Tibial artery (tissue), 4 donors: ENCODE data around the gene NUDT14.

Experiments used
- DNase-seq, 2 donors: peaks; one replicate each; pipeline ENCODE4 v3.0.0-alpha.2; 2019
- H3K27ac ChIP-seq, 2 donors: fragments of 200-600 bp; sonication (generic) in 1 of 2; 1 replicate in 1 of 2; 2 replicates in 1 of 2; pipeline ENCODE4 v1.5.1; 2018 to 2019; ENCODE audit warnings: mild to moderate bottlenecking in 1 of 2
- H3K27me3 ChIP-seq, 2 donors: fragments of 200-600 bp; sonication (generic) in 1 of 2; one replicate each; pipeline versions ENCODE4 v1.5.1 to v1.6.0; 2016 to 2019
- H3K36me3 ChIP-seq, 3 donors: fragments of 200-600 bp; sonication (generic) in 2 of 3; one replicate each; pipeline ENCODE4 v1.5.1; 2016 to 2019; ENCODE audit warnings: mild to moderate bottlenecking in 2 of 3
- H3K4me1 ChIP-seq, 4 donors: fragments of 200-600 bp; sonication (generic) in 2 of 4; 1 replicate in 3 of 4; 2 replicates in 1 of 4; pipeline ENCODE4 v1.5.1; 2016 to 2019
- H3K4me3 ChIP-seq, 2 donors: fragments of 200-600 bp; sonication (generic) in 1 of 2; 1 replicate in 1 of 2; 2 replicates in 1 of 2; pipeline ENCODE4 v1.5.1; 2018 to 2019; ENCODE audit warnings: mild to moderate bottlenecking in 2 of 2
- H3K9me3 ChIP-seq, 3 donors: fragments of 200-600 bp; sonication (generic) in 1 of 3; one replicate each; pipeline ENCODE4 v1.5.1; 2016 to 2019
- intact Hi-C: fragments of 100-400 bp; cut with DNase I; formaldehyde crosslinking; loops from one replicate; pipeline ENCODE4 v1.15.0; 2023; ENCODE audit warnings: low total_unique reads
- TF ChIP-seq, protein P1 (sequence below), 2 experiments: fragments of 200-600 bp in 1 of 2; fragments of 450-650 bp in 1 of 2; IDR thresholded peaks; one replicate each; pipeline ENCODE4 v1.5.1; 2017 to 2019; ENCODE audit warnings: antibody characterized with exemption in 2 of 2, mild to moderate bottlenecking in 1 of 2, moderate library complexity in 1 of 2

The NUDT14 gene

DNA sequence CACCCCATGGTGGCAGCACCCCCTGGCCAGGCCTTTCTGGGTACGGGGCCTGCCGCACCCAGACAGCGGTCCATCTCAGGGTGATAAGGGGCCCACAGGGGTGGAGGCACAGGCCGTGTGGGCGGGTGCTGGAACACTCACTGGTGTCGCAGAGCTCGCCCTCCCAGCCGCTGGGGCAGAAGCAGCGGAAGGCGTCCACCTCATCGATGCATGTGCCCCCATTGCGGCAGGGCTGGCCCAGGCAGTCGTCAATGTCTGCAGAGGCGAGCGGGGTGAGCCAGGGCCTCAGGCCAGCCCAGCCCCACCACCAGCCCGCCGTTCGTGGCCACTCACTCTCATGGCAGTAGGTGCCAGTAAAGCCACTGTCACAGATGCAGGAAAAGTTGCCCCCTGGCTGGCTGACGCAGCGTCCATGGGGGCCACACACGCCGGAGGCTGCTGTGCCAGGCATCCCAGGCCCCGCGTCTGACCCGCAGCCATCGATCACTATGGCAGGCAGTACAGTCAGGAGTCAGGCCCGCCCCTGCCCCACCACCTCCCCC is 32.4 kb downstream of the NUDT14 start:
- DNase-seq, result no peak
- no peaks in the 10 kb centered on the region for H3K4me1 ChIP-seq
- no peaks in the 10 kb centered on the region for H3K9me3 ChIP-seq
- no peaks in the 10 kb centered on the region for H3K27me3 ChIP-seq
- TF ChIP-seq, protein P1, sequence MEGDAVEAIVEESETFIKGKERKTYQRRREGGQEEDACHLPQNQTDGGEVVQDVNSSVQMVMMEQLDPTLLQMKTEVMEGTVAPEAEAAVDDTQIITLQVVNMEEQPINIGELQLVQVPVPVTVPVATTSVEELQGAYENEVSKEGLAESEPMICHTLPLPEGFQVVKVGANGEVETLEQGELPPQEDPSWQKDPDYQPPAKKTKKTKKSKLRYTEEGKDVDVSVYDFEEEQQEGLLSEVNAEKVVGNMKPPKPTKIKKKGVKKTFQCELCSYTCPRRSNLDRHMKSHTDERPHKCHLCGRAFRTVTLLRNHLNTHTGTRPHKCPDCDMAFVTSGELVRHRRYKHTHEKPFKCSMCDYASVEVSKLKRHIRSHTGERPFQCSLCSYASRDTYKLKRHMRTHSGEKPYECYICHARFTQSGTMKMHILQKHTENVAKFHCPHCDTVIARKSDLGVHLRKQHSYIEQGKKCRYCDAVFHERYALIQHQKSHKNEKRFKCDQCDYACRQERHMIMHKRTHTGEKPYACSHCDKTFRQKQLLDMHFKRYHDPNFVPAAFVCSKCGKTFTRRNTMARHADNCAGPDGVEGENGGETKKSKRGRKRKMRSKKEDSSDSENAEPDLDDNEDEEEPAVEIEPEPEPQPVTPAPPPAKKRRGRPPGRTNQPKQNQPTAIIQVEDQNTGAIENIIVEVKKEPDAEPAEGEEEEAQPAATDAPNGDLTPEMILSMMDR (IDR thresholded peaks at IDR 0.05), result no peak
- intact Hi-C loops, result no loop called here
- H3K4me3 ChIP-seq, result no peak overlapping the region
- peaks cover 0 to 47% (median 15%) of the 10 kb centered on the region in 3 donors for H3K36me3 ChIP-seq
- H3K27ac ChIP-seq, result no peak overlapping the region

DNA sequence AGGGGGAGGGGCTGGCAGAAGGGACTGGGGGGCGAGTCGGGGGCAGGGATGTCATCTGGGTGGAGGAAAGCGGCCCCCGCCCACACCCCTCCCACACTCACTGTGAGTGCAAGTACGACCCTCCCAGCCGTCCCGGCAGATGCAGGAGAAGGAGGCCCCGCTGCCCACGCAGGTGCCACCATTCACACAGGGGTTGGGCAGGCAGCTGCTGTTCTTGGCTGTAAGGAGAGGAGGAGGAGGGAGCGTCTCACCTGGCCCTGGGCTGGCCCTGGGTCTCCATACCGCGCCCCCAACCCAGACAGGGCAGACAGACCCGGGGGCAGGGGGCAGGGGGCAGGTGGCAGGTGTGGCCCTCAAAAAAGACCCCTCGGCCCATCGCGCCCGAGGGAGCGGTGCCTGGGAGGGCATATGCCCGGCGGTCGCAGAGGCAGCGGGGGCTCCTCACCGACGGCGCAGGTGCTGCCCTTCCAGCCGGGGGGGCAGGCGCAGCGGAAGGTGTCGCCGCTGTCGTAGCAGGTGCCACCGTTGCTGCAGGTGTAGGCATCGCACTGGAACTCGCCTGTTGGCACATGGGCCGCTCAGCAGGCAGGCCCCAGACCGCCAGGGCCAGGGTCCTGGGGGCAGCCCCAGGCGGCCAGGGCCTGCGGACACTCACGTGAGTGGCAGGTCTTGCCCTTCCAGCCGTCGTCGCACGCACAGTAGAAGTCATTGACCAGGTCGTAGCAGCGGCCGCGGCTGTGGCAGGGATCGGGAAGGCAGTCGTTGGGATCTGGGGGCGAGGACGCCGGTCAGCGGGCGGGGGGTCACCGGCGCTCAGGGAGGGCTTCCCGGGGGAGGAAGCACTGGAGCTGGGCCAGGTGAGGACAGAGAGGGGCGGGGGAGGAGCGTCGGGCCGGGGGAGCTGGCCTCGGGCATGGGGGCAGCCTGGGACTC is 33.2 kb downstream of the NUDT14 start:
- no peak overlapping the region for H3K27ac ChIP-seq
- intact Hi-C loops, result no loop called here
- TF ChIP-seq, protein P1 (IDR thresholded peaks at IDR 0.05), result no peak
- no peaks in the 10 kb centered on the region for H3K4me1 ChIP-seq
- peak in 1 of 2 donors; percentile 56 for DNase-seq
- no peaks in the 10 kb centered on the region for H3K9me3 ChIP-seq
- no peak overlapping the region for H3K4me3 ChIP-seq
- no peaks in the 10 kb centered on the region for H3K27me3 ChIP-seq
- H3K36me3 ChIP-seq, result peaks cover 0 to 53% (median 21%) of the 10 kb centered on the region in 3 donors

DNA sequence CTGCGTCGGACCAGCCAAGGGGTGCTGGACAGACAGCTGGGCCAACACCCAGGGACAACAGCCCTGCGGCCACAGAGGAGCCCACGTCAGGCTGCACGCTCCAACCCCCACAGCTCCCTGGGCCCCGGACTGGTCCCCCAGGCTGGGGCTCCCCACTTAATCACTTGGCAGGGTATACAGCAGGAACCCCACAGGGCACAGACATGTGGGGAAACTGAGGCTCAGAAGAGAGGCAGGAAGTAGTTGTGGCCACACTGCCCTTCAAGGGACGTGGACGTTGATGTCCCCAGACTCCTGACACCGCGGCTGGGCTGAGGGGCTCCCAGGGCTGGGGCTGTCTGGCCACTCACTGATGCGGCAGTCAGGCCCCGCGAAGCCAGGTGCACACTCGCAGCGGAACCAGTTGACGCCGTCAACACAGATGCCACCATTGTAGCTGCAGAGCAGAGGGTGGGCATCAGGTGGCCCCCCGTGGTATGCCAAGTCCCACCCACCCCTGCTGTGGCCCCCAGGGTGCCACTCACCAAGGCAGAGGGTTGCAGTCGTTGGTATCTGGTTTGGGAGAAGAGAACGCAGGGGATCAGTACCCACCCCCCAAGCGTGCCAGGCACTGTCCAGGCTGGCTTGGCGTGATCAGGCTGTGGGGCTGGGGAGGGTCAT is 34.0 kb downstream of the NUDT14 start:
- Histone ChIP-seq H3K9me3 (no peaks in the 10 kb centered on the region), H3K36me3 (peaks cover 0 to 60% (median 27%) of the 10 kb centered on the region in 3 donors), H3K4me1 (no peaks in the 10 kb centered on the region), H3K27me3 (no peaks in the 10 kb centered on the region), H3K27ac (no peak overlapping the region), H3K4me3 (no peak overlapping the region)
- DNase-seq, result peak; percentile 16 to 42
- TF ChIP-seq, protein P1 (IDR thresholded peaks at IDR 0.05), result no peak
- intact Hi-C loops, result no loop called here

DNA sequence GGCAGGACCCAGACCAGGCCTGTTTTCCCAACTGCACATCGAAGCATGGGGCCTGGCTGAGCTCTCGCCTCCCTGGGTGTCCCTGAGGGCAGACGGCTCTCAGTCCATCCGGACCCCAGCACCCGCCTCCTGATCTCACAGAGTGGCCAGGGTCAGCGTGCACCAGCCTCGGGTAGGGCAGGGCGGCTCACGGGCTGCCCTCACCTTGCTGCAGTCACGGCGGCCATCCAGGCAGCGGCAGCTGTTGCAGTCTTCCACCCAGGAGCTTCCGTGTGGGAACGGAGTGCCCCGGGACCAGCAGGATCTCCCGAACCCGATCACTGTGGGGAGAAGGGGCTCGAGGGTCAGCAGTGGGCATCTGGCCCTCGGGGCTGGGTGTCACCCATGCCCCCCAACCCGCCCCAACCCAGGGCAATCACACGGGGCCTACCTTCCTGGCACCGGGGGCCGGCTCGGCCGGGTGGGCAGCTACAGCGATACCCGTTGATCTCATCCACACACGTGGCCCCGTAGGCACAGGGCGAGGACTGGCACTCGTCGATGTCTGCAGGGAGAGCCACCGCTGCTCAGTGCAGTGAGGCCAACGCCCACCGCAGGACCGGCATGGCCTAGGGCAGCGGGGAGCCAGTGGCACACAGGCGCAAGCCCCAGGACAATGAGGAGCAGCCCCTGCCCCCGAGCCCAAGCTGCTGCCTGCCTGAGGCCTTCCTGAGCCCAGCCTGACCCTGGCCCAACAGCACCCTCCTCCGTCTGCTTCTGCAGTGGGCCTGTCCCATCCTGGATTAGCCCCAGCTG is 34.7 kb downstream of the NUDT14 start:
- intact Hi-C loops, result no loop called here
- H3K4me3 ChIP-seq, result no peak overlapping the region
- DNase-seq, result peak; percentile 12 to 60
- H3K4me1 ChIP-seq, result no peaks in the 10 kb centered on the region
- no peak overlapping the region for H3K27ac ChIP-seq
- no peaks in the 10 kb centered on the region for H3K9me3 ChIP-seq
- H3K27me3 ChIP-seq, result no peaks in the 10 kb centered on the region
- TF ChIP-seq, protein P1 (IDR thresholded peaks at IDR 0.05), result no peak
- peaks cover 0 to 52% (median 27%) of the 10 kb centered on the region in 3 donors for H3K36me3 ChIP-seq
